Left lung (tissue), 10 donors: ENCODE measurements around the gene SYNM. TPM values are rescaled to one million over a fixed set of nuclear protein-coding genes. Genes with fewer than 3 reads are reported as not detected.

ENCODE experiments used
- ATAC-seq: fragments of 200-7000 bp; cut with Tn5 transposase; one replicate; pipeline ENCODE4 v1.9.1; 2020; ENCODE audit warnings: moderate library complexity
- DNase-seq, 4 donors: peaks; one replicate each; pipeline ENCODE4 v3.0.0-alpha.2; 2013 to 2020
- H3K27ac ChIP-seq, 2 donors: fragments of 200-600 bp; sonication (generic) in 1 of 2; one replicate each; pipeline versions ENCODE4 v1.5.0 to v1.8.0; 2020 to 2021
- H3K27me3 ChIP-seq, 2 donors: fragments of 200-600 bp; sonication (generic) in 1 of 2; one replicate each; pipeline versions ENCODE4 v1.5.0 to v1.8.0; 2020 to 2021
- H3K36me3 ChIP-seq, 2 donors: fragments of 200-600 bp; sonication (generic) in 1 of 2; one replicate each; pipeline versions ENCODE4 v1.5.0 to v1.8.0; 2020 to 2021
- H3K4me1 ChIP-seq, 2 donors: fragments of 200-600 bp; one replicate each; pipeline ENCODE4 v1.8.0; 2021
- H3K4me3 ChIP-seq, 2 donors: fragments of 200-600 bp; sonication (generic) in 1 of 2; one replicate each; pipeline versions ENCODE4 v1.5.0 to v1.8.0; 2020 to 2021; ENCODE audit warnings: mild to moderate bottlenecking in 1 of 2
- H3K9me3 ChIP-seq, 2 donors: fragments of 200-600 bp; sonication (generic) in 1 of 2; one replicate each; pipeline versions ENCODE4 v1.5.0 to v1.8.0; 2020 to 2021
- intact Hi-C, 2 donors: fragments of 100-400 bp; cut with DNase I; formaldehyde crosslinking; loops; one replicate each; pipeline versions ENCODE4 v1.11.2 to v1.14.2; 2022
- polyA plus RNA-seq, 6 donors: library from polyadenylated mRNA; unstranded; fragments of 120-200 nt; gene quantifications; one replicate each; pipeline ENCODE4 v1.2.1, GENCODE V29; 2013; ENCODE audit not compliant: insufficient read length in 6 of 6
- total RNA-seq, 2 donors: library from RNA; stranded (reverse); fragmentation: NEBNext Ultra II Directional; extraction: Animal tissue kit (Norgen Biotek cat#: 25700); gene quantifications; one replicate each; pipeline ENCODE4 v1.2.1, GENCODE V29; 2021
- TF ChIP-seq, protein P1 (sequence below), 2 donors: fragments of 200-600 bp; sonication (generic) in 1 of 2; IDR thresholded peaks; one replicate each; pipeline versions ENCODE4 v1.5.0 to v1.8.0; 2021; ENCODE audit warnings: antibody characterized with exemption in 2 of 2
- donor health status: DM: no; HTN: yes; CAD: no.
- donor health status: DM: no; HTN: no; CAD: no.

The SYNM gene
- total and polyA plus RNA-seq, 8 donors = 5.6 to 17.6 (median 7.1) TPM

GRCh38 chr15:99125061-99125891 lies 20.4 kb downstream of the SYNM start:
- Histone ChIP-seq H3K9me3 (no peaks in the 10 kb centered on the region), H3K27ac (no peak overlapping the region), H3K4me1 (peaks cover 8 to 19% of the 10 kb centered on the region in 2 donors), H3K36me3 (no peaks in the 10 kb centered on the region), H3K4me3 (no peak overlapping the region), H3K27me3 (peaks cover 0 to 4% of the 10 kb centered on the region in 2 donors)
- TF ChIP-seq, protein P1, sequence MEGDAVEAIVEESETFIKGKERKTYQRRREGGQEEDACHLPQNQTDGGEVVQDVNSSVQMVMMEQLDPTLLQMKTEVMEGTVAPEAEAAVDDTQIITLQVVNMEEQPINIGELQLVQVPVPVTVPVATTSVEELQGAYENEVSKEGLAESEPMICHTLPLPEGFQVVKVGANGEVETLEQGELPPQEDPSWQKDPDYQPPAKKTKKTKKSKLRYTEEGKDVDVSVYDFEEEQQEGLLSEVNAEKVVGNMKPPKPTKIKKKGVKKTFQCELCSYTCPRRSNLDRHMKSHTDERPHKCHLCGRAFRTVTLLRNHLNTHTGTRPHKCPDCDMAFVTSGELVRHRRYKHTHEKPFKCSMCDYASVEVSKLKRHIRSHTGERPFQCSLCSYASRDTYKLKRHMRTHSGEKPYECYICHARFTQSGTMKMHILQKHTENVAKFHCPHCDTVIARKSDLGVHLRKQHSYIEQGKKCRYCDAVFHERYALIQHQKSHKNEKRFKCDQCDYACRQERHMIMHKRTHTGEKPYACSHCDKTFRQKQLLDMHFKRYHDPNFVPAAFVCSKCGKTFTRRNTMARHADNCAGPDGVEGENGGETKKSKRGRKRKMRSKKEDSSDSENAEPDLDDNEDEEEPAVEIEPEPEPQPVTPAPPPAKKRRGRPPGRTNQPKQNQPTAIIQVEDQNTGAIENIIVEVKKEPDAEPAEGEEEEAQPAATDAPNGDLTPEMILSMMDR (IDR thresholded peaks at IDR 0.05) = no peak
- intact Hi-C loops = no loop called here
- DNase-seq (no peak), ATAC-seq (no peak)

DNA sequence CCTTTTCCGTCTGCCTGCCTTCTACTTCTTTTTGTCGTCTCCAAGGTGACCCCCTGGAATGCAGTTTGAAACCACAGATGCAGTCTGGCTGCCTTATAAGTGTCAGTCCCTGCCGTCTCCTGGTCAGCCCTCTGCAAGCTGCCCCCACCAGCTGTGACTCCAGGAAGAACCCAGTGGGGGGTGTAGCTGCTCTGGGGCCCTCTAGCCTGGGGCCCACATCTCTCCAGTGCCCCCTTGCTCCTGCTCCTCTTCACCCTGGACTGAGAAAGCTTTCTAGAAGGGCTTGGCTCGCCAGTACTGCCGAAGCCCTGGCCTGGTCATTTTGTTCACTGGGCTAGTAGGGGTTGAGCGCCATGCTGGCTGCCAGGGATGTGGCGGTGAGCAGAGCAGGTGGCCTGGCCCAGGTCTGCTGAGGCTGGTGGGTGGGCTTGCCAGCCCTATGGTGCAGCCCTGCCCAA lies 21.3 kb downstream of the SYNM start:
- TF ChIP-seq, protein P1 (IDR thresholded peaks at IDR 0.05) = no peak
- Histone ChIP-seq H3K4me1 (peaks cover 8 to 19% of the 10 kb centered on the region in 2 donors), H3K27ac (no peak overlapping the region), H3K4me3 (no peak overlapping the region), H3K36me3 (no peaks in the 10 kb centered on the region), H3K9me3 (no peaks in the 10 kb centered on the region), H3K27me3 (peaks cover 0 to 4% of the 10 kb centered on the region in 2 donors)
- intact Hi-C loops = no loop called here
- DNase-seq = no peak
- no peak for ATAC-seq

DNA sequence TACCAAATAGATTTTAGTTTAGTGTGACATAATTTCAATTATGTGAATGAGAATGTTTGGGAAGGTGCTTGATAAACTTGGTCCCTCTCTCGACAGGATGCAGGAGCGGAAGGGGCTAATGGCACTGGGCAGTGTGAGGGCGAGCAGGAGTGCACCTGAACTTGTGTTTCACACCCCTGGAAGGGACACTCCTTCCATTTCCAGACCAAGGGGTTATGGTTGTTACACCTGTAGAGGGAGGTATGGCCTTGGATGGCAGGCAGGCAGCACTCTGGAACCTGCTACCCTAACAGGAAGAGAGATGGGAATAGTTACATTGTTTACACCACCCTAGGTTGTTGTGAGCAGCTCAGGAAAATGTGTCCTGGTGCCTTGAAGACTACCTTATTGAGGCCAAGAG lies 22.1 kb downstream of the SYNM start:
- H3K9me3 ChIP-seq = no peaks in the 10 kb centered on the region
- no peak for ATAC-seq
- TF ChIP-seq, protein P1 (IDR thresholded peaks at IDR 0.05) = no peak
- intact Hi-C loops = no loop called here
- peaks cover 8 to 19% of the 10 kb centered on the region in 2 donors for H3K4me1 ChIP-seq
- no peak overlapping the region for H3K27ac ChIP-seq
- DNase-seq = no peak
- no peak overlapping the region for H3K4me3 ChIP-seq
- no peaks in the 10 kb centered on the region for H3K36me3 ChIP-seq
- peaks cover 0 to 4% of the 10 kb centered on the region in 2 donors for H3K27me3 ChIP-seq

DNA sequence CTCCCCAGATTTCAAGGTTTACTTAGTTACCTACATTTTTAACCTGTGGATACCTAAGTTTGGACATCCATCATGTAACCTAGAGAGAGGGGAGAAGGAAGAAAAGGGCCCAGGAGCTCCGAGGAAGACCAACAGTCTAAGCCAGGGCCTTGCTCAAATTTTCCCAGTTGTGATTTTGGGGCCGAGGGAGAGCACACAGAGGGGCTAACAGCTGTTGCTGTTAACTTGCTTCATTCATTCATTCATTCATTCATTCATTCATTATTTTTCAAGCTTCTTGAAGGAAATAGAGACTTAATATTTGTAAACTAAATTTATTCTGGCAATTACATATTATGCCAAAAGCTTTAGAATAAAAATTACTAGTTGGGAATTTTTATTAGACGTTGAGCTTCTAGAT lies 22.9 kb downstream of the SYNM start:
- Histone ChIP-seq H3K4me1 (peaks cover 8 to 19% of the 10 kb centered on the region in 2 donors), H3K27me3 (peaks cover 0 to 4% of the 10 kb centered on the region in 2 donors), H3K9me3 (no peaks in the 10 kb centered on the region), H3K36me3 (no peaks in the 10 kb centered on the region), H3K27ac (no peak overlapping the region), H3K4me3 (no peak overlapping the region)
- intact Hi-C loops = no loop called here
- DNase-seq (no peak), ATAC-seq (no peak)
- TF ChIP-seq, protein P1 (IDR thresholded peaks at IDR 0.05) = no peak

DNA sequence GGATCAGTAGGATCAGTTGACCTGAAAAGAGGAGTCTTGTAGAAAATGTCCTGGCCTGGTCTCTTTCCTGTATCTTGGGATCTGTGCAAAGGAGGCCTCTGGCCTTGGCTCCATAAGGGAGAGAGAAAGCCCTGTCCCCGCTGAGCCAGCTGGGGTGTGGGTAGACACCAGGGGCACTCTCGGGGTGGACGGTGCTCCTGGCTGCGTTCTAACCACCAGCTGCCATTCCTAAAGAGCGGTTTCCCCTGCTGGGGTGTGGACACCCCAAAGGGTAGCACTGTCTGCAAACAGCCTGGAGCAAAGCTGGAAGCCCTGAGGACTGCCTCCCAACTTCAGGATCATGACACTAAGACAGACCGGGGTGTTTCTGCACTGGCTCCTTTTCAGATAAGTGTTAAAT lies 23.5 kb downstream of the SYNM start:
- DNase-seq = no peak
- Histone ChIP-seq H3K27me3 (peaks cover 0 to 4% of the 10 kb centered on the region in 2 donors), H3K9me3 (no peaks in the 10 kb centered on the region), H3K4me3 (no peak overlapping the region), H3K36me3 (no peaks in the 10 kb centered on the region), H3K4me1 (peaks cover 8 to 13% of the 10 kb centered on the region in 2 donors), H3K27ac (no peak overlapping the region)
- ATAC-seq = no peak
- intact Hi-C loops = no loop called here
- TF ChIP-seq, protein P1 (IDR thresholded peaks at IDR 0.05) = no peak
